Fibroblast of lung (primary cell): ENCODE results near the gene MIGA2. TPM values are rescaled to one million over a fixed set of nuclear protein-coding genes. Genes with fewer than 3 reads are reported as not detected.
A peak's percentile ranks its signal among the peaks of the same experiment; 100 is the strongest.

Experiments used
- DNase-seq, 2 donors: peaks; one replicate each; pipeline versions ENCODE4 v3.0.0 to v3.0.0-alpha.2; 2010; ENCODE audit warnings: low read depth in 2 of 2
- H2AFZ ChIP-seq: 2 replicates; pipeline ENCODE4 v1.5.1; 2012; ENCODE audit warnings: low read length, control low read depth, inconsistent platforms
- H3K27ac ChIP-seq: 2 replicates; pipeline ENCODE4 v1.5.1; 2011; ENCODE audit warnings: low read length, control low read depth; ENCODE audit not compliant: insufficient read depth
- H3K27me3 ChIP-seq: 2 replicates; pipeline ENCODE4 v1.5.1; 2011; ENCODE audit warnings: mild to moderate bottlenecking, low read length; ENCODE audit not compliant: control insufficient read depth, insufficient read depth
- H3K36me3 ChIP-seq: 2 replicates; pipeline ENCODE4 v1.5.1; 2011; ENCODE audit warnings: low read length; ENCODE audit not compliant: control insufficient read depth, insufficient read depth
- H3K4me1 ChIP-seq: 2 replicates; pipeline ENCODE4 v1.5.1; 2011; ENCODE audit warnings: low read length; ENCODE audit not compliant: control insufficient read depth, insufficient read depth; ENCODE audit errors: extremely low read depth
- H3K4me2 ChIP-seq: 2 replicates; pipeline ENCODE4 v1.5.1; 2011; ENCODE audit warnings: low read length, control low read depth; ENCODE audit not compliant: insufficient read depth; ENCODE audit errors: extremely low read depth
- H3K4me3 ChIP-seq, 4 experiments: fragments of 200-600 bp in 1 of 4; sonication (generic) in 1 of 4; replicated peaks in 1 of 4; 2 replicates each; pipeline ENCODE4 v1.5.1; 2011 to 2016; ENCODE audit warnings: low read length in 4 of 4, low read depth in 3 of 4, mild to moderate bottlenecking in 3 of 4, control low read depth in 2 of 4, inconsistent platforms in 1 of 4, mixed read lengths in 1 of 4; ENCODE audit not compliant: insufficient read depth in 1 of 4; ENCODE audit errors: control extremely low read depth in 1 of 4
- H3K79me2 ChIP-seq: 2 replicates; pipeline ENCODE4 v1.5.1; 2012; ENCODE audit warnings: mild to moderate bottlenecking, low read length, inconsistent platforms; ENCODE audit not compliant: control insufficient read depth, insufficient read depth
- H3K9ac ChIP-seq: 2 replicates; pipeline ENCODE4 v1.5.1; 2011; ENCODE audit warnings: mild to moderate bottlenecking, low read length, control low read depth; ENCODE audit not compliant: insufficient read depth
- H3K9me3 ChIP-seq: 2 replicates; pipeline ENCODE4 v1.5.1; 2012; ENCODE audit warnings: low read depth, low read length; ENCODE audit not compliant: control insufficient read depth, insufficient read depth
- H4K20me1 ChIP-seq: 2 replicates; pipeline ENCODE4 v1.5.1; 2011; ENCODE audit warnings: low read length; ENCODE audit not compliant: control insufficient read depth, insufficient read depth; ENCODE audit errors: extremely low read depth
- CTCF ChIP-seq, 2 donors: IDR thresholded peaks in 1 of 2; conservative IDR thresholded peaks in 1 of 2; 1 replicate in 1 of 2; 2 replicates in 1 of 2; pipeline ENCODE4 v1.5.1; 2011 to 2012; ENCODE audit warnings: low read length in 2 of 2, control low read depth in 1 of 2, inconsistent platforms in 1 of 2, low read depth in 1 of 2, mild to moderate bottlenecking in 1 of 2
- EZH2 ChIP-seq: IDR thresholded peaks from 2 replicates; pipeline ENCODE4 v1.5.1; 2012; ENCODE audit warnings: low read length, control low read depth, mild to moderate bottlenecking; ENCODE audit errors: missing control alignments
- polyA plus RNA-seq, 2 donors: library from polyadenylated mRNA; depleted of rRNA in 1 of 2; stranded (reverse) in 1 of 2; unstranded in 1 of 2; fragments of >200 nt; gene quantifications; 2 replicates each; pipeline ENCODE4 v1.2.1, GENCODE V29; 2011 to 2012; ENCODE audit warnings: missing spikeins in 1 of 2
- total RNA-seq: library from RNA; depleted of rRNA; stranded (reverse); fragments of >200 nt; gene quantifications from 2 replicates; pipeline ENCODE4 v1.2.1, GENCODE V29; 2014

The MIGA2 gene
- total and polyA plus RNA-seq, 2 donors (not counting 1 experiment from before 2014, with no cell fraction given): 9.8 to 23.3 TPM

GRCh38 chr9:129005336-129005997 is 31.0 kb upstream of the MIGA2 start:
- DNase-seq: no peak
- no peak overlapping the region for H3K27ac ChIP-seq

DNA sequence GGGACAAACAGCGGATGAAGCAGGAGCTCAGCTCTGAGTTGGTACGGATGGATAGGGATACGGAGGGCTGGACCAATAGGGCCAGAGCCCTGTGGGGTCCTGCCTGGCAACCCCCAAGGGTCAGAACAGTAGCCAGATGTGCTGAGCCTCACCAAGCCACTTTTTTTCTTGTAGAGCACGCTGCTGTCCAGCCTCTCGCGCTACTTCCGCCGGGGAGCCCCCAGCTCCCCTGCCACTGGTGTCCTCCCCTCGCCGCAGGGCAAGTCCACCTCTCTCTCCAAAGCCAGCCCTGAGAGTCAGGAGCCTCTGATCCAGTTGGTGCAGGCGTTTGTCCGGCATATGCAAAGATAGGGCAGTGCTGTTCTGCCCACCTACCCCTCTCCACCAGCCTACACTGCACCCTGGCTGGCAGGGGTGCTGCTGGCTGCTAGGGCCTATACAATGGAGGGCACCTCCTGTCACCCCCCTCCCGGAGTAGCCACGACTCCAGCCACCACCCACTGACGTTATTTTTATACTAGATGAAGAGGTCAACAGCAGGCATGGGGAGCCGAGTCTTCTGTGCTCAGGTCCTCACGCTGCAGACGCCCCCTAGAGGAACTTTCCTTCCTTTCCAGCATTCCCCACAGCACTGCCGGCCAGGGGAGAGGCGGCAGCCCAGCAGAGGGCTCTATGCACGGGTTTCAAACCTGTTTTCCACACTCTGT is 29.9 kb upstream of the MIGA2 start:
- Histone ChIP-seq H3K9me3 (no peaks in the 10 kb centered on the region), H3K9ac (no peak overlapping the region), H3K27ac (peak overlapping the region; percentile 19), H3K4me2 (no peak overlapping the region), H2AFZ (no peak overlapping the region), H4K20me1 (no peaks in the 10 kb centered on the region), H3K36me3 (peaks cover 29% of the 10 kb centered on the region), H3K27me3 (no peaks in the 10 kb centered on the region), H3K4me1 (peaks cover 3% of the 10 kb centered on the region), H3K79me2 (no peaks in the 10 kb centered on the region), H3K4me3 (no peak overlapping the region)
- TF ChIP-seq EZH2 (no peak), CTCF (conservative IDR thresholded peaks at IDR 0.05 in 1 of 2, IDR thresholded peaks at IDR 0.05 in 1 of 2; ENCODE audit: low read depth in 1 of 2, low read length in 2 of 2) (peak; percentile 80 to 98)
- peak; percentile 53 to 79 for DNase-seq

More at GRCh38 chr9:129005336-129005997, 31.0 kb upstream of the MIGA2 start:
- Histone ChIP-seq H2AFZ (no peak overlapping the region), H3K9me3 (no peaks in the 10 kb centered on the region), H3K4me1 (peaks cover 3% of the 10 kb centered on the region), H4K20me1 (no peaks in the 10 kb centered on the region), H3K4me2 (no peak overlapping the region), H3K79me2 (no peaks in the 10 kb centered on the region), H3K4me3 (no peak overlapping the region), H3K9ac (no peak overlapping the region), H3K27me3 (no peaks in the 10 kb centered on the region), H3K36me3 (peaks cover 31% of the 10 kb centered on the region)
- TF ChIP-seq EZH2: no peak
- TF ChIP-seq CTCF (conservative IDR thresholded peaks at IDR 0.05 in 1 of 2, IDR thresholded peaks at IDR 0.05 in 1 of 2; ENCODE audit: low read depth in 1 of 2, low read length in 2 of 2): no peak

DNA sequence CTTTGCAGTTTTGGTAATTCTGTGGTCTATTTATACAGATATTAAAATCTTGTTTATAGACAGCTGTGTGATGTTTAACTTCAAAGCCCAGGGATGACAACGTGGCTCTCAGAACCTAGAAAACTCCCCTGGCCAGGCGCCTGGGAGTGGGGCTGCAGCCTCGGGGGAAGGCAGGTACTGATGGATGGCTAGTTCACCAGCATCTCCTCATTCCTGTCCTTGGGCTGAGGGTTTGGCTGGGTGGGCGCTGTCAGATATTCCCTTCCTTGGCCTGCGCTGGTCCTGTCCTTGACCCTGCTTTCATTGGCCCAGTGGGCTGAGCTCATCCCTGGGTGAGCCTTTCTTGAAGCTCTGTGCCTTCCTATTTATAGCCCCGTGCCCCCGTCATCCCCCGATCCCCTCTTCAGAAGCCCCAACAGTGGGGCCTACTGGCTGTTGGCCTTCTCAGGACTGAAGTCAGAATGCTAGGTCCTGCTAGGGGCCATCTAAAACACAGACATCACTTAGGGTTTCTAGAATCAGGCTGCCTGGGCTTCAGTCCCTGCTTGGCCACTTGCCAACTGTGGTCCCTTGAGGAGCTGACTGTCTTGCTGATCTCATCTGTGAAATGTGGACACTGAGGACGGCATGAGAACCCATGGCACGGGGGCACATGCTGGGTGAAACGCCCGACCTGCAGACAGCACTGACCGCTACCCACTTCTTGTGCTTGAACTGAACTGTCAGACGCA is 29.2 kb upstream of the MIGA2 start:
- peaks cover 26% of the 10 kb centered on the region for H3K36me3 ChIP-seq
- no peaks in the 10 kb centered on the region for H4K20me1 ChIP-seq
- no peaks in the 10 kb centered on the region for H3K9me3 ChIP-seq
- H2AFZ ChIP-seq: no peak overlapping the region
- H3K4me2 ChIP-seq: no peak overlapping the region
- no peaks in the 10 kb centered on the region for H3K79me2 ChIP-seq
- no peak for DNase-seq
- H3K4me3 ChIP-seq: no peak overlapping the region
- H3K9ac ChIP-seq: no peak overlapping the region
- H3K4me1 ChIP-seq: peaks cover 3% of the 10 kb centered on the region
- no peak overlapping the region for H3K27ac ChIP-seq
- TF ChIP-seq CTCF (conservative IDR thresholded peaks at IDR 0.05 in 1 of 2, IDR thresholded peaks at IDR 0.05 in 1 of 2; ENCODE audit: low read depth in 1 of 2, low read length in 2 of 2) (no peak), EZH2 (no peak)
- H3K27me3 ChIP-seq: no peaks in the 10 kb centered on the region
